ENCODE results near the gene CYP3A5. TPM values are rescaled to one million over a fixed set of nuclear protein-coding genes. Genes with fewer than 3 reads are reported as not detected.
A peak's percentile ranks its signal among the peaks of the same experiment; 100 is the strongest.
"Not testable (repeated sequence)": the region's sequence is repeated elsewhere in the genome, so short reads cannot be mapped to it uniquely, and the experiment has no call there.

CYP3A5 gene
- total RNA-seq, 1 experiment from 2014 or later = 2.0 TPM

GRCh38 chr7:99638731-99639130 is 41.1 kb downstream of the CYP3A5 start:
- Histone ChIP-seq H3K9me3 (ENCODE audit: insufficient read depth, low read depth) (no peaks in the 10 kb centered on the region), H3K4me1 (replicated peaks; ENCODE audit: insufficient read depth) (no peaks in the 10 kb centered on the region), H3K79me2 (ENCODE audit: low read depth) (no peaks in the 10 kb centered on the region), H2AFZ (no peak overlapping the region), H3K4me2 (no peak overlapping the region), H4K20me1 (ENCODE audit: insufficient read depth) (no peaks in the 10 kb centered on the region), H3K9me2 (ENCODE audit: insufficient read depth) (no peaks in the 10 kb centered on the region), H3K4me3 (no peak overlapping the region), H3K27me3 (ENCODE audit: insufficient read depth, low read depth) (no peaks in the 10 kb centered on the region), H3K27ac (no peak overlapping the region), H3K36me3 (ENCODE audit: low read depth) (no peaks in the 10 kb centered on the region), H3F3A (ENCODE audit: insufficient read depth, low read depth) (no peaks in the 10 kb centered on the region; the same call in 1 of the 2 replicates)
- CTCF ChIA-PET = no interaction called here
- no peak for DNase-seq
- POLR2A ChIA-PET (ENCODE audit: unreplicated experiment) = no interaction called here
- intact Hi-C loops (cut with micrococcal nuclease; ENCODE audit: unreplicated experiment) = no loop called here
- no TSS peak for BruUV-seq (replicated peaks)
- TF ChIP-seq CTCF (conservative IDR thresholded peaks at IDR 0.05) (no peak), EZH2 (IDR thresholded peaks at IDR 0.05; ENCODE audit: low read depth) (no peak)

- intact Hi-C loops (cut with micrococcal nuclease; ENCODE audit: unreplicated experiment); H3K9me3 ChIP-seq (ENCODE audit: insufficient read depth, low read depth); H3K27ac ChIP-seq; H3K4me2 ChIP-seq; H3K36me3 ChIP-seq (ENCODE audit: low read depth); H3K4me3 ChIP-seq; H3K27me3 ChIP-seq (ENCODE audit: insufficient read depth, low read depth); H3K9me2 ChIP-seq (ENCODE audit: insufficient read depth); H4K20me1 ChIP-seq (ENCODE audit: insufficient read depth); DNase-seq; BruUV-seq (replicated peaks); H2AFZ ChIP-seq; H3K79me2 ChIP-seq (ENCODE audit: low read depth); POLR2A ChIA-PET (ENCODE audit: unreplicated experiment); H3F3A ChIP-seq (ENCODE audit: insufficient read depth, low read depth); H3K4me1 ChIP-seq (replicated peaks; ENCODE audit: insufficient read depth); CTCF ChIA-PET: not testable (repeated sequence)
Observed at GRCh38 chr7:99637414-99637813, 42.4 kb downstream of the CYP3A5 start.

GRCh38 chr7:99631295-99632109 is 48.3 kb downstream of the CYP3A5 start:
- Histone ChIP-seq H3K36me3 (ENCODE audit: low read depth) (peaks cover 8% of the 10 kb centered on the region; the same call in 1 of the 2 replicates), H3F3A (ENCODE audit: insufficient read depth, low read depth) (peaks cover 14% of the 10 kb centered on the region; the same call in 1 of the 2 replicates), H3K9me3 (ENCODE audit: insufficient read depth, low read depth) (no peaks in the 10 kb centered on the region), H4K20me1 (ENCODE audit: insufficient read depth) (no peaks in the 10 kb centered on the region; the same call in 1 of the 2 replicates), H2AFZ (no peak overlapping the region), H3K4me2 (no peak overlapping the region), H3K27me3 (ENCODE audit: insufficient read depth, low read depth) (no peaks in the 10 kb centered on the region), H3K27ac (no peak overlapping the region), H3K4me1 (replicated peaks; ENCODE audit: insufficient read depth) (no peaks in the 10 kb centered on the region), H3K79me2 (ENCODE audit: low read depth) (no peaks in the 10 kb centered on the region), H3K4me3 (no peak overlapping the region), H3K9me2 (ENCODE audit: insufficient read depth) (no peaks in the 10 kb centered on the region)
- TF ChIP-seq EZH2 (IDR thresholded peaks at IDR 0.05; ENCODE audit: low read depth) = no peak
- TF ChIP-seq CTCF (conservative IDR thresholded peaks at IDR 0.05) = peak; percentile 76
- intact Hi-C loops (cut with micrococcal nuclease; ENCODE audit: unreplicated experiment) = loop anchor here (1.0 to 2.0 kb wide), 3 partner anchors 207 to 360 kb away; no protein-coding TSS in a partner anchor
- peak; percentile 50 to 73 for DNase-seq
- CTCF ChIA-PET = interaction anchor here (0.6 to 1.5 kb wide), 5 partner anchors 205 to 358 kb away, joined by 3 to 8 read pairs (median 5); partner anchors contain the start of gene TRIM4
- BruUV-seq (replicated peaks) = no TSS peak
- POLR2A ChIA-PET (ENCODE audit: unreplicated experiment) = interaction anchor here (0.7 kb wide), 1 partner anchor 797 kb away, joined by 4 read pairs; the partner anchor contains the start of gene ZCWPW1
